GM18520 (cell line): ENCODE data around the gene SEC14L5.

Experiments used
- ATAC-seq: cut with Tn5 transposase; IDR thresholded peaks from one replicate; pipeline ENCODE4 v1.9.1; 2021; ENCODE audit not compliant: unreplicated experiment

Gene SEC14L5

DNA sequence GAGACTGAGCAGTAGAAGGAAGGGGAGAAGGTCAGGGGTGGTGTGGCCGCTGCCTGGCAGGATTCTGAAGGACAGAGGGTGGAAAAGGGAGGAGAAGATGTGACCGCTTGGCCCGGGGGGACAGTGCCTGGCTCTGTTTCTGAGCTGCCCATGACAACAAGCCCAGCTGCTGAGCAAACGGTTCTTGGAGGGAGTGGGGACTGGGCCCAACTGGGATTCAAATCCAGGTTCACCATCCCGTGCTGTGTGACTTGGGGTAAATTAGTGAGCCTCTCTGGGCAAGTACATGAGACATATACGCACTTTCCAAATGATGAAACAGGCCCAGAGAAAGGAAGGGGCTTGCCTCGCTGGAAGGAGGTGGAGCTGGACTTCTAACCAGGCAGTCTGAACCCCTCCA is 23.3 kb downstream of the SEC14L5 start:
- no peak for ATAC-seq

DNA sequence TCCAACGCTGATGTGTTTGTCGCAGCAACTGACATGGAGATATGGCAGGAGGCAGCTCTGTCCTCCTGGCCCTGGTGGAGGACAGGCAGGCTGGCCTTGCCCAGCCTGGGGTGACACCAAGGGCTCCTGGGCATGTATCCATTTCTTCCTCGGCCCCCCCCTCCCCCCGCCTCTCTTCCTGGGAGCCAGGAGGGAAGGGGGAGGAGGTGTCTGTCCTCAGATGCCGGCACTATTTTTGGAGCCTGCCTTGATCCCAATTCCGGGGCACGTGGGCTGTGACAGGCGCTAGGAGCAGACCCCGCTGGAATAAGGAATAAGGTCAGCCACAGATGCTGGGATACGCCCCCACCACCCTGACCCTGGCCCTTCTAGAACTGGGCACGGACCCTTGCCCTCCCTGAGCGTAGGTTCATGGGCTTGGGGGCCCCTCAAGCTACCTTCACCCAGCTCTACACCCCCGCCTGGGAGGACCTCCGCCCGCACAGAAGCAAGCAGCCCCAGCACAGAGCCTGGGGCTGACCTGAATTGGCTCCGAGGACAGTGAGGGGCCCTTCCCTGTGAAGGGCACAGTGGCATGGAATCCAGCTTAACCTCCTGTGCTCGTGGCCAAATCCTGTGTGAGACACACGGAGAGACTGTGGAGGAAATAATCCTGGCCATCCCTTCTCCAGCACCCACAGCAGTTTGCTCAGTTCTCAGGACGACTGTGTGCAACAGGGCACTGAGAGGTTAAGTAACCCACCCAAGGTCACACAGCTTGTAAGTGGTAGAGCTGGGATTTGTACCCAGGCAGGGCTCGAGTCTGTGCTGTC is 24.1 kb downstream of the SEC14L5 start:
- ATAC-seq, result no peak

DNA sequence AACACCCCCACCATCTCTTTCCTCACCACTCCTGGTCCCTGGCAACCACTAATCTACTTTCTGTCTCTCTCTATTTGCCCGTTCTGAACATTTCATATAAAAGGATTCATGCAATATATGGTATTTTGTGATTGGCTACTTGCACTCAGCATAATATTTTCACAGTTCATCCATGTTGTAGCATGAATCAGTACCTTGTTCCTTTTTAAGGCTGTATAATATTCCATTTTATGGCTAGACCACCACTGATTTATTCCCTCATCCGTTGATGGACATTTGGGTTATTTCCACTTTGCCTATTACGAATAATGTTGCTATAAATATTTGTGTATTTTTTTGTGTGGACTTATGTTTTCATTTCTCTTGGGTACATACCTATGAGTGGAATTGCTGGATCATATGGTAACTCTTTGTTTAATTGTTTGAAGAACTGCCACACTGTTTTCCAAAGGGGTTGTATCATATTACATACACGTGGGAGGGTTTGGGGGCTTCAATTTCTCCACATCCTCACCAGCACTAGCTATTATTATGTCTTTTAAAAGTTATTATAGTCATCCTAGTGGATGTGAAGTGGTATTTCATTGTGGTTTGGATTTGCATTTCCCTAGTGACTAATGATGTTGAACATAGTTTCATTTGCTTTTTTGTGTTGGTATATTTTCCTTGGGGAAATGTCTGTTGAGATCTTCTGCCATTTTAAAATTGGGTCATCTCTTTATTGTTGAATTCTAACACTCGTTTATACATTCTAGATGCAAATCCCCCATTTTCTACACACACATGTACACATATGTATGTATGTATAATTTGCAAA is 26.3 kb downstream of the SEC14L5 start:
- no peak for ATAC-seq

- no peak for ATAC-seq
Observed at GRCh38 chr16:4987250-4987579, 29.1 kb downstream of the SEC14L5 start.

DNA sequence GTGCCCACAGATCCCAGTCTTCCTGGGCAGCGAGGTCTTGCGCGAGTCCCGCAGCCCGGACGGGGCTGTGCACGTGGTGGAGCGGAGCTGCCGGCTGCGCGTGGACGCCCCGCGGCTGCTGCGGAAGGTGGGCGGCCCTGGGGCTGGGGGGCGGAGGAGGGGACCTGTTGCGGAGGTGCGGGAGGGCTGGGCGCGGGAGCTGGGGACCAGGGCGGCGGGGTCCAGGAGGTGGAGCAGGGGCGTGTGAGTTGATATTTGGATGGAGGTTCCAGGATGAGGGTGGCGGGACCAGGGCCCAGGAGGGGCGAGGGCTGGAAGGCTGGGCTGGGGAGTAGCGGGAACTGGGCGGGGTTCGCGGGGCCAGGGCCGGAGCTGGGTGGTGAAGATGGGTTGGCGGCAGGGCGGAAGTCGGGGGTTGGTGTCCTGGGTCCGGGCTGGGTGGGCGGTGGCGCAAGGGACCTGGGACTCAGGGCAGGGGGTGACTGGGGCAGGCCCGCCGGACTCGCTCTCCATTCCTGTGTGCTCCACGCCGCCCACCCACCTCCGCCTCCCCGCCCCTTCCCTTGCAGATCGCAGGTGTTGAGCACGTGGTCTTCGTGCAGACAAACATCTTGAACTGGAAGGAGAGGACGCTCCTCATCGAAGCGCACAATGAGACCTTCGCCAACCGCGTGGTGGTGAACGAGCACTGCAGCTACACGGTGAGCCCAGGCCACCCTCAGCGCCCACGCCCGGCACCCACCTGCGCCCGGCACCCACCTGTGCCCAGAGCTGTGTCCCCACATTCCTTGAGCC is 29.6 kb downstream of the SEC14L5 start:
- no peak for ATAC-seq

DNA sequence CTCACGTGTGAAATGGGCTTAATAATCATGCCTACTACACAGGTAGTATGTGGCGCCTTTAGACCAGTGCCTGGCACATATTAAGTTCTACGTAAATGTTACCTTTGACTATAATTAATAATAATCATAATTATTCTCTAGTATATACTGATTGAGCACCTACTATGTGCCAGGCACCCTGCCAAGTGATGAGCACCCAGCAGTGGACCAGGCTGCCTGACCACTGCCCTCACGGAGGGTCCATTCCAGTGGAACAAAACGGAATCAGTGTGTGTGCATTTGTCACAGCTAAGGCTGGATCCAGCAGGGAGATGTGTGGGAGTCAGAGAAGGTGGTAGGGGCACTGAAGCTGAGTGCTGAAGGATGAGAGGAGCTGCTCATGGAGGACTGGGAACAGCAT is 30.5 kb downstream of the SEC14L5 start:
- ATAC-seq, result no peak

DNA sequence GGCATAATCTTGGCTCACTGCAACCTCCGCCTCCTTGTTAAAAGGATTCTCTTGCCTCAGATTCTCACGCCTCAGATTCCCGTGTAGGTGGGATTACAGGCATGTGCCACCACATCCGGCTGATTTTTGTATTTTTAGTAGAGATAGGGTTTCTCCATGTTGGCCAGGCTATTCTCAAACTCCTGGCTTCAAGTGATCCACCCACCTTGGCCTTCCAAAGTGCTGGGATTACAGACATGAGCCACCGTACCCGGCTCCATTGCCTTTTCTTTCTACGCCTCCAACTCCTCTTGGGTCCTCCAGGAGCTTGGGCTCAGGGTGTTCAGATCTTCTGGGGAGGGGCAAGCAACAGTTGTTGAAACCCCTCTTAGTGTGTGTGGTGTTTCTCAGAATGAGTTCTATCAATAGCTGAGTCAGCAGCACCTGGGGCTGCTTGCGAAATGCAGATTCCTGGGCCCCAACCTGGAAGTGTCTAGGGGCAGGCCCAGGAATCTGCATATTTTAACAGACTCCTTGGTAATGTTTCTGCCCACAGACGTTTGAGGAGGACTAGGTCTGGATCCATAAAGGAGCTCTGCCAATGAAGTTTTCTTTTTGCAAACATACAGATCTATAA is 31.4 kb downstream of the SEC14L5 start:
- no peak for ATAC-seq

DNA sequence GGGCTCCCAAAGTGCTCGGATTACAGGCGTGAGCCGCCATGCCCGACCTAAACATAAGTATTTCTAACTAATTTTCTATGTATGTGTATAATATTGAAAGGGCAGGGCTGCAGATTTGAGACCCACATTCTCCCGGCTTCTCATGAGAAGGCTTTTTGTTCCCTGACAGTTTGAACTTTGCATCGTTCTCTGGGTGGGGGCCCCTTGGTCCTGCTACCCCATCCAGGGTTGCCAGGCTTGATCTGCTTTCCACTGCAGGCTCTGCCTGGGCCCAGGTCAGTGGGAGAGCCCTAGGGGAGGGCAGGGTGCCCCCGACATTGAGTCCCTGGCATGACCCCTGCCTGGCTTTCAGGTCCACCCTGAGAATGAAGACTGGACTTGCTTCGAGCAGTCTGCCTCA is 32.3 kb downstream of the SEC14L5 start:
- ATAC-seq, result no peak

- no peak for ATAC-seq
Observed at GRCh38 chr16:4991754-4992153, 33.6 kb downstream of the SEC14L5 start.

- ATAC-seq, result no peak
Observed at GRCh38 chr16:4994719-4995434, 36.7 kb downstream of the SEC14L5 start.

DNA sequence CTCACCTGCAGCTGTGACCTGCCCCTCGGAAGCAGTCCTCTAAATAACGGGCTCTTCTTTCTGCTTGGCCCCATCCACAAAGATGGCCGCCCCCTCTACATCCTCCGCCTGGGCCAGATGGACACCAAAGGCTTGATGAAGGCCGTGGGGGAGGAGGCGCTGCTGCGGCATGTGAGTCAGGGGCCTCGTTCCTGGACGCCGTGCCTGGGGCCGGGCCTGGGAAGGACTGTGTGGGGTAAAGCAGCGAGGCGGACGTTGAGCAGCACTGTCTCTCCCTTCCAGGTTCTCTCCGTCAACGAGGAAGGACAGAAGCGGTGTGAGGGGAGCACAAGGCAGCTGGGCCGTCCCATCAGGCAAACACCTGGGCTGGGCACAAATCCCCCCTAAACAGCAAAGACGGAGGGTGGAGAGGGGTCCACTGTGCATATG is 42.5 kb downstream of the SEC14L5 start:
- no peak for ATAC-seq

GRCh38 chr16:5001571-5001970 is 43.4 kb downstream of the SEC14L5 start:
- ATAC-seq, result no peak

- no peak for ATAC-seq
Observed at GRCh38 chr16:5001986-5002385, 43.9 kb downstream of the SEC14L5 start.

- ATAC-seq, result no peak
Observed at GRCh38 chr16:5002699-5003143, 44.6 kb downstream of the SEC14L5 start.

DNA sequence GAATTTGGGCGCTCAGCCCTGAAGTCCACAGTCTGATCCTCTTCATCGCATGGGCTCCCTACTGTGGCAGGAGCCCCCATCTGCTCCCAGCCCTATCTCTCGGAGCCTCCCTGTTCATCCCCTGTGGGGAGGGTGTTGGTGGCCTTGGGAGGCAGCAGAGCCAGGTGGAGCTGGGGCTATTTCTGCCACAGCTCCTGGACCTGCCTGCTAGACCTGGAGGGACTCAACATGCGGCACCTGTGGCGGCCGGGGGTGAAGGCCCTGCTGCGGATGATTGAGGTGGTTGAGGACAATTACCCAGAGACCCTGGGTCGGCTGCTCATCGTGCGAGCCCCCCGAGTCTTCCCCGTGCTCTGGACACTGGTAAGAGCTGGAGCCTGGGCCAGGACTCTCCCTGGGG is 45.1 kb downstream of the SEC14L5 start:
- no peak for ATAC-seq

DNA sequence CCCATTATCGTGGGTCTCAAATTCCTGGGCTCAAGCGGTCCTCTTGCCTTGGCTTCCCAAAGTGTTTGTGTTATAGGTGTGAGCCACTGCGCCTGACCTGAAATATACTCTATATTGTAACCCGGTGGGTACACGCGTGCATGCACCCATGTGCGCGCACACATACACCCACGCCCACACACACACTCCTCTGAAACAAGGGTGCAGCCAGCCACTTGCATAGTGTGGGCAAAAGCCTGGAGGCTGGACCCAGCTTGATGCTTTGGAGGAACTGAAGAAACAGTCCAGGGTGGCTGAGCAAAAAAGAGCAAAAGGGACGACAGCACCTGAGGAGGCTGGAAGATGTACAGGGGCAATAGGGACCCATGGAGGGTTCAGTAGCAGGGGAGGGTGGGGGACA is 45.7 kb downstream of the SEC14L5 start:
- ATAC-seq, result no peak

GRCh38 chr16:5004311-5004710 is 46.2 kb downstream of the SEC14L5 start:
- no peak for ATAC-seq

DNA sequence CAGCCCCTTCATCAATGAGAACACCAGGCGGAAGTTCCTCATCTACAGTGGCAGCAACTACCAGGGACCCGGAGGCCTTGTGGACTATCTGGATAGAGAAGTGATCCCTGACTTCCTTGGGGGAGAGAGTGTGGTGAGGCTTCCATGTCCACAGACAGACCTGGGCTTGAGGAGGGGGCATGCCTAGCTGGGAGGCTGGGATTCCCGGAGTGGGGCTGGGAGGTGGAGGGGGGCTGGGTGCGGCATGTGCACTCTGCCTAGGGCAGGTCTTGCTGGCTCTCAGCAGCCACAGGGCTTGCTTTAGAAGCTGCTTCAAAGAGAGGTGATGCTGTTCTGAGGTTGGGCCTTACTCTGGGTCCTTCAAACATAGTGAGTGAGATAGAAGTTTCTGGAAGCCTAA is 47.8 kb downstream of the SEC14L5 start:
- no peak for ATAC-seq

DNA sequence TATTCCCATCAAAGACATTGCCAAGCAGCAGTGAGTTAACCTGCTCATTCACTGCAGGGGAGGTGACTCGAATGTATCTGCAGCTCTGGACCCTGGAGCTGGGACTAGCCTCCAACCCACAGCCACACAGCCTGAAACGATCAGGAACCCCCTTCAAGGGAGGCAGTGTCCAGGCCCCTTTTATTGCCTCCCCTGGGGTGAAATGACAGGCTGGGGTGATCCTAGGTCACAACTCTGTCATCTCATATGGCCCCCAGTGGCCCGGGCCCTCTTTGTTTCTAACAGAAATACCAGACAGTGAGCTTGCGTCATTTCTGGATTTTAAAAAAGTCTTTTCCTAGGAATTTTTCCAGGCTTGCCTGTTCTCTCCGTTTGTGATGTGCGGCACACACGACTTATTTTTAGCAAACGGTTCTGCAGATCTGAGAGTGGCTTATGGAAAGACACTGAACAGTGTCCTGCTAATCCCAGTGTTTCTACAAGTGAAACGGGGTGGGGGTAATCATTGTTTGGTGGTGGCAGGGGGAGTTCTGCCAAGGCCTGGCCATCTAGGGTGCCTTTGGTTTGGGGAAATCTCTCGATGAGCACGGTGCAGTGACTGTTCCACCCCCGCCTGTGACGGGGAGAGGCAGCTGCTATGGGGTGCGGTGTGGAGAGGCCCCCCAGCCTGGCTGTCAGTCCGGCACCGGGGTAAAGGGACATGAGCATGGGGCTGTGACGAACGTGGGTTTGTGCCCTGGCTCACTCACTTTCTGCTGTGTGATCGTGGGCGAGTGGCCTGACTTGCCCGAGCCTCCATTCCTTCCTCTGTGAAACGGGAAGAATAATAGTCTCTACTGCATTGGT is 48.4 kb downstream of the SEC14L5 start:
- ATAC-seq, result no peak

GRCh38 chr16:5007256-5007655 is 49.1 kb downstream of the SEC14L5 start:
- ATAC-seq, result no peak
